HCT116 (cell line): ENCODE measurements around the gene FASN.

ENCODE experiments used
- ELF1 ChIP-seq: IDR thresholded peaks from 2 replicates; pipeline ENCODE4 v1.6.1; 2012; ENCODE audit warnings: low read depth, borderline replicate concordance
- EZH2 ChIP-seq: fragments of 200-600 bp; sonication (generic); IDR thresholded peaks from 2 replicates; pipeline ENCODE4 v1.6.1; 2017; ENCODE audit warnings: antibody characterized with exemption, mixed run types
- POLR2A ChIP-seq: IDR thresholded peaks from 2 replicates; pipeline ENCODE4 v1.7.0; 2011; ENCODE audit warnings: borderline replicate concordance; ENCODE audit not compliant: insufficient read depth, insufficient read length; ENCODE audit errors: extremely low read depth
- YY1 ChIP-seq: IDR thresholded peaks from 2 replicates; pipeline ENCODE4 v1.6.1; 2011; ENCODE audit warnings: low read length, low read depth, moderate library complexity, mild to moderate bottlenecking; ENCODE audit not compliant: insufficient replicate concordance; ENCODE audit errors: extremely low read depth
- TF ChIP-seq, protein P1 (sequence below), 3 experiments: fragments of 200-600 bp in 1 of 3; sonication (generic) in 1 of 3; IDR thresholded peaks in 2 of 3; conservative IDR thresholded peaks in 1 of 3; 2 replicates each; pipeline ENCODE4 v1.5.1; 2012 to 2017; ENCODE audit warnings: low read depth in 2 of 3, low read length in 2 of 3, antibody characterized with exemption in 1 of 3, borderline replicate concordance in 1 of 3, control low read depth in 1 of 3, mild to moderate bottlenecking in 1 of 3, mixed read lengths in 1 of 3, mixed run types in 1 of 3, moderate library complexity in 1 of 3; ENCODE audit not compliant: insufficient read depth in 1 of 3

DNA sequence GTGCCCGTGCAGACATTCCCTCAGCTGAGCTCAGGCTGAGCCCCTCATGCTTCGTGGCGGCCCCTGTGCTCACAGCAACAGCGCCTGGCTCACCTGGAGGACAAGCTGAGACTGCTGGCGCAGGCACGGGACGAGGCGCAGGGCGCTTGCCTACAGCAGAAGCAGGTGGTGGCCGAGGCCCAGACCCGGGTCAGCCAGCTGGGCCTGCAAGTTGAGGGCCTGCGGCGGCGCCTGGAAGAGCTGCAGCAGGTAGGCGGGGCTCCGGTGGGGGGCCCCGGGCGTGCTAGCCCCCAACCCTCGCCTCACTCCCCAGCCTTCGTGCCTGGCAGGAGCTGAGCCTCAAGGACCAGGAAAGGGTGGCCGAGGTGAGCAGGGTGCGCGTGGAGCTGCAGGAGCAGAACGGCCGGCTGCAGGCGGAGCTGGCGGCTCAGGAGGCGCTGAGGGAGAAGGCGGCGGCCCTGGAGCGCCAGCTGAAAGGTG is 68.0 kb downstream of the FASN start:
- TF ChIP-seq, protein P1, sequence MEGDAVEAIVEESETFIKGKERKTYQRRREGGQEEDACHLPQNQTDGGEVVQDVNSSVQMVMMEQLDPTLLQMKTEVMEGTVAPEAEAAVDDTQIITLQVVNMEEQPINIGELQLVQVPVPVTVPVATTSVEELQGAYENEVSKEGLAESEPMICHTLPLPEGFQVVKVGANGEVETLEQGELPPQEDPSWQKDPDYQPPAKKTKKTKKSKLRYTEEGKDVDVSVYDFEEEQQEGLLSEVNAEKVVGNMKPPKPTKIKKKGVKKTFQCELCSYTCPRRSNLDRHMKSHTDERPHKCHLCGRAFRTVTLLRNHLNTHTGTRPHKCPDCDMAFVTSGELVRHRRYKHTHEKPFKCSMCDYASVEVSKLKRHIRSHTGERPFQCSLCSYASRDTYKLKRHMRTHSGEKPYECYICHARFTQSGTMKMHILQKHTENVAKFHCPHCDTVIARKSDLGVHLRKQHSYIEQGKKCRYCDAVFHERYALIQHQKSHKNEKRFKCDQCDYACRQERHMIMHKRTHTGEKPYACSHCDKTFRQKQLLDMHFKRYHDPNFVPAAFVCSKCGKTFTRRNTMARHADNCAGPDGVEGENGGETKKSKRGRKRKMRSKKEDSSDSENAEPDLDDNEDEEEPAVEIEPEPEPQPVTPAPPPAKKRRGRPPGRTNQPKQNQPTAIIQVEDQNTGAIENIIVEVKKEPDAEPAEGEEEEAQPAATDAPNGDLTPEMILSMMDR (IDR thresholded peaks at IDR 0.05 in 2 of 3, conservative IDR thresholded peaks at IDR 0.05 in 1 of 3; ENCODE audit: borderline replicate concordance in 1 of 3, insufficient read depth in 1 of 3, low read depth in 2 of 3, low read length in 2 of 3), result no peak
- TF ChIP-seq ELF1, result no peak
- TF ChIP-seq POLR2A, result no peak
- TF ChIP-seq EZH2, result no peak
- TF ChIP-seq YY1, result no peak
